GM12872 (cell line): ENCODE measurements around the gene TTLL7.

Source experiments
- CTCF ChIP-seq: IDR thresholded peaks from 3 replicates; pipeline ENCODE4 v1.5.1; 2011; ENCODE audit warnings: low read depth, mild to moderate bottlenecking, low read length, moderate library complexity; ENCODE audit not compliant: insufficient read depth

TTLL7 gene

GRCh38 chr1:84000954-84001495 is 2.1 kb upstream of the TTLL7 start:
- TF ChIP-seq CTCF: no peak; the same call in 2 of the 3 replicates

GRCh38 chr1:84000196-84000885 is 1.4 kb upstream of the TTLL7 start:
- no peak for TF ChIP-seq CTCF

DNA sequence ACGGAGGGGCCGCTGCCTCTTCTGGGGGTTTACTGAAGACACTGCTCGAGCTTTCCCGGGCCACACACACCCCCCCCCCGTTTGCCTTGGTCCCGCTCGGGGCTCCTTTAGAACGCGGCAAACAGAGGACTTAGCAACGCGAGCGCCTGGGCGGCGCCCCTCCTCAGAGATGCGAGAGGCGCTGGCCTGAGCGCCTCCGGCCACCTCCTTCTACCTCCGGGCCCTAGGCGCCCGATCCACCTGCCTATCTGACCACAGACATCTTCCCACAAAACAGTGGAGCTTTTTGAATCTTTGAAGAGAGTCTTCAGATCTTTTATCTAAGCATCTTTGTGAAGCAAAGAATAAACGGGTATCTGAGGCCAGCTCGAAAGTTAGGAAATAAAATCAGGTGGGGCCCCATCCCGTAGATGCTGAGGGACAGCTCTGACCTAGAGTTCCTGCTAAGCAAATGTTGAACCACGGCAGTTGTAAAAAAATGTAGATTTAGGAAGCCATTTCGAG is 436 bp upstream of the TTLL7 start:
- no peak for TF ChIP-seq CTCF

GRCh38 chr1:83998205-83998497 is 781 bp downstream of the TTLL7 start:
- TF ChIP-seq CTCF: no peak

- no peak for TF ChIP-seq CTCF
Observed at GRCh38 chr1:83997631-83998030, 1.3 kb downstream of the TTLL7 start.

- TF ChIP-seq CTCF: no peak
Observed at GRCh38 chr1:83996621-83997020, 2.3 kb downstream of the TTLL7 start.

DNA sequence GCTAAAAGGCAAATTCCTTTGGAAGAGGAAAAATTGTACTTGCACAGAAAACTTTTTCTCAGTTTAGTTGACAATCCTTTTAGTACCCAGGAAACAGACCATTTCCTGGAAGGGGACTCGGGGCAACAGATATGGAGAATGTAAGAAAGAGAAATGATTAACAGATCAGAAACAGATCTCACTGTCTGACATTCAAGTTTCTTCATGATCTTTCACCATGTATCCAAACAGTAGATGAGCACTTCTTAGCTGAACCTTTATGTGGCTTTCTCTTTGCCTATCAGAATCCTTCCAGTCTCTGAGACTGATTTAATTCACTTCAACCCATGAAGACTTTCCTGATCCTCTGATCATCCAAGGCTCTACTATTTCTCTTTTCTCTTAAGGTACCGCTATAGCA is 2.7 kb downstream of the TTLL7 start:
- TF ChIP-seq CTCF: no peak

DNA sequence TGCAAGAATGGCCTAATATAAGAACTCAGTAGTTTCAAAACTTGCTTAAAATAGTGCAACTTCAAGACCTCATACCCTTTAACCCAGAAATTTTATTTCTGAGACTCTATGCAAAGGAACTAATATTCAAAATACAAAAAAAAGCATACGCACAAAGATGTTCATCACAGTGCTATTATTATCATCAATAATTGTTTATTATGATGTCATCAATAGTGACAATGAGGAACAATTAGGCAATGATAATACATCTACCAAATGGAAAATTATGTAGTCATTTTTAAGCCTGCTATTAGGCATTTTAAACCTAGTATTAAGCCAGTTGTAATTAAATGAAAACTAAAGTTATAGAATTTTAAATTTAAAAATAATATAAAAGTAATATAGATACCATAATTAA is 3.3 kb downstream of the TTLL7 start:
- TF ChIP-seq CTCF: no peak
